GM18519 (cell line): ENCODE measurements around the gene SHLD2.
"Not testable (repeated sequence)": the region's sequence is repeated elsewhere in the genome, so short reads cannot be mapped to it uniquely, and the experiment has no call there.

ENCODE experiments used
- ATAC-seq: cut with Tn5 transposase; IDR thresholded peaks from one replicate; pipeline ENCODE4 v1.9.1; 2021; ENCODE audit warnings: mild to moderate bottlenecking, moderate library complexity; ENCODE audit not compliant: unreplicated experiment, low FRiP score

Gene SHLD2

GRCh38 chr10:87083576-87084290, 11.3 kb upstream of the SHLD2 start:
- not testable (repeated sequence) for ATAC-seq

GRCh38 chr10:87084291-87084782, 10.7 kb upstream of the SHLD2 start:
- ATAC-seq = not testable (repeated sequence)

- no peak for ATAC-seq
These were observed 9.5 kb upstream of the SHLD2 start for GRCh38 chr10:87085537-87085936.

GRCh38 chr10:87089746-87090145, 5.3 kb upstream of the SHLD2 start:
- no peak for ATAC-seq

- no peak for ATAC-seq
These were observed 4.2 kb upstream of the SHLD2 start for GRCh38 chr10:87090779-87091178.

GRCh38 chr10:87092376-87092860, 2.6 kb upstream of the SHLD2 start:
- ATAC-seq = no peak

GRCh38 chr10:87092861-87093631, 2.0 kb upstream of the SHLD2 start:
- ATAC-seq = no peak

GRCh38 chr10:87093632-87094372, 1.2 kb upstream of the SHLD2 start:
- no peak for ATAC-seq

- peak; percentile 41 for ATAC-seq
These were observed 385 bp downstream of the SHLD2 start for GRCh38 chr10:87095236-87095945.

GRCh38 chr10:87101996-87102395, 7.0 kb downstream of the SHLD2 start:
- ATAC-seq = no peak

- ATAC-seq = not testable (repeated sequence)
These were observed 9.7 kb downstream of the SHLD2 start for GRCh38 chr10:87104727-87105126.

- no peak for ATAC-seq
These were observed 10.6 kb downstream of the SHLD2 start for GRCh38 chr10:87105446-87106124.

- ATAC-seq = not testable (repeated sequence)
These were observed 23.1 kb downstream of the SHLD2 start for GRCh38 chr10:87118122-87118521.

- ATAC-seq = not testable (repeated sequence)
These were observed 24.0 kb downstream of the SHLD2 start for GRCh38 chr10:87119029-87119428.

- ATAC-seq = not testable (repeated sequence)
These were observed 28.3 kb downstream of the SHLD2 start for GRCh38 chr10:87123351-87123750.

- ATAC-seq = not testable (repeated sequence)
These were observed 32.0 kb downstream of the SHLD2 start for GRCh38 chr10:87127048-87127447.

- not testable (repeated sequence) for ATAC-seq
These were observed 32.7 kb downstream of the SHLD2 start for GRCh38 chr10:87127607-87128156.

- not testable (repeated sequence) for ATAC-seq
These were observed 37.2 kb downstream of the SHLD2 start for GRCh38 chr10:87132176-87132575.

GRCh38 chr10:87133936-87134335, 38.9 kb downstream of the SHLD2 start:
- ATAC-seq = not testable (repeated sequence)
